Renal cortical epithelial cell (primary cell): ENCODE results near the gene MYO1E. TPM values are rescaled to one million over a fixed set of nuclear protein-coding genes. Genes with fewer than 3 reads are reported as not detected.
"Not testable (repeated sequence)": the region's sequence is repeated elsewhere in the genome, so short reads cannot be mapped to it uniquely, and the experiment has no call there.

ENCODE experiments used
- DNase-seq: peaks from one replicate; pipeline ENCODE4 v3.0.0-alpha.2; 2011; ENCODE audit warnings: low read depth
- total RNA-seq: library from RNA; depleted of rRNA; stranded (reverse); fragments of >200 nt; gene quantifications from 2 replicates; pipeline ENCODE4 v1.2.3, GENCODE V29; 2014

MYO1E gene
- total RNA-seq, 1 donor from 2014 or later, result 694 TPM

DNA sequence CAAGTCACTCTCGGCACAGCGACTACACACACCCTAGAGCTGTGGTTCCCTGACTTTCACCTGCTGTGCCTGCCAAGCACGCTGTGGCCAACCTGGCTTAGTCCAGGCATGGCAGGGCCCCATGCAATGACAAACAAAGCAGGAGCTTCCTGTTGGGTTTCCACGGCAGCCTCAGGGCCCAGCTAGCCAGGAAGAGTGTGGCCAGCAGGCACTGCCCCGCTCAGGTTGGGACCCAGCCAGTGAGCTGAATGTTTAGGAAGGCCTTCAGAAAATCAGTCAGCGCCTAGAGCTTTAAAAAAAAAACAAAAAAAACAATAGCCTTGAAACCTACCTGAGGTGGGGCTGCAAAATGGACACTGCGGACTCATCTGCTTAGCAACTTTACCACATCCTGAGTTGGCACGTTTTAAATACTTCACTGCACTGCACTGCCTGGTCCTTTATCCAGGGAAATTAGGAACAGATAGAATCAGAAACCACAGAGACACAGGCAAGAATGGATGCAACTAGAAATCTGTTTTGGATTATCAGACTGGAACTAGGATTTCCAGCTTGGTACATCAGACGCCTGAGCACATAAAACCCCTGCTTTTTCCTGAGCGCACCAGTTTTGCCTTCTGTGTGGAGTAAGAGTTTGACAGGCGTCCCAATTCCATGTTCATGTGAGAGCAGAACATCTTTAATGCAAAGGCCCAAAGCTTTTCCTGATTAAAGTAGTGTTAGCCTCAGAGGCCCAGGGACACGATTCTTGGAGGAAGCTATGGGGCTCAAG, 202.2 kb downstream of the MYO1E start:
- peak; percentile 90 for DNase-seq

DNA sequence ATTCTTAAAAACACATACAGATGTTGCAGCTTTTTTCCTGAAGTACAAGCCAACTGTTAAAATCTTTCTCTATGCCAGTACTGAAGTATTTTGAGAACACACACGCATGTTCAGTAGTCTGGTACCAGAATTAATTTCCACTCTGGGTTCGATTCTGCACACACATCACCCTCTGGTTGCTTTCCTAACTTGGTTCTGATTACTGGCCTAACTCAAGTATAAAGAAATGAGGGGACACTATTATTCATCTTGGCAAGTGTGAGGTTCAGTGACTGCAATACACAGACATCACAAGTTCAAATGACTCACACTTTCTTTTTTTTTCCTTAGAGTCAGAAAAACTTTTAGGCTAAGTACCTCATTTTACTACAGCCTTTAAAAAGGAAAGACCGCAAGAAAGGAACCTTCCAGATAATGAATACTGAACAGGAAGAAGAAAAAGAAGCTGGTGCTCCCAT, 203.4 kb downstream of the MYO1E start:
- DNase-seq, result peak; percentile 97

GRCh38 chr15:59168536-59168935, 204.1 kb downstream of the MYO1E start:
- peak; percentile 84 for DNase-seq

- no peak for DNase-seq
Measured at GRCh38 chr15:59166601-59167265, 205.9 kb downstream of the MYO1E start.

DNA sequence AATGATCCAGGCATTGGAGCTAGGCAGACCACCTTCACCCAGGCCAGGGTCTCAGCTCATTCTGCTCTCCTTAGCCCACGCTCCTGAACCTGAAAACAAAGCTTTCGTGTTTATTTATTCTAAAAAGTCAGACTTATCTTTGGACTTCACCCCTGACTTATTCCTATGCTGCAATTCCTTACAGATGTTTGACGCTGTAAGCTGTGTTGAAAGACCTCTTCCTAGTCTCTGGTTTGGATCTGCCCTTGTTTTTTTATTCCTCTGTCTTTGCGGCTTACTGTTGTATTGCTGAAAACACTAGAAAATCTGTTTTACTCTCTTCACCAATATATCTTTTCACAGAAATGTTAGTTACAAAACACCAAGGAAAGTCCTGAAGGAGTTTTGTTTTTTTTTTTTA, 206.5 kb downstream of the MYO1E start:
- no peak for DNase-seq

GRCh38 chr15:59165726-59166125, 206.9 kb downstream of the MYO1E start:
- peak; percentile 75 for DNase-seq

GRCh38 chr15:59162080-59162479, 210.6 kb downstream of the MYO1E start:
- DNase-seq, result not testable (repeated sequence)

DNA sequence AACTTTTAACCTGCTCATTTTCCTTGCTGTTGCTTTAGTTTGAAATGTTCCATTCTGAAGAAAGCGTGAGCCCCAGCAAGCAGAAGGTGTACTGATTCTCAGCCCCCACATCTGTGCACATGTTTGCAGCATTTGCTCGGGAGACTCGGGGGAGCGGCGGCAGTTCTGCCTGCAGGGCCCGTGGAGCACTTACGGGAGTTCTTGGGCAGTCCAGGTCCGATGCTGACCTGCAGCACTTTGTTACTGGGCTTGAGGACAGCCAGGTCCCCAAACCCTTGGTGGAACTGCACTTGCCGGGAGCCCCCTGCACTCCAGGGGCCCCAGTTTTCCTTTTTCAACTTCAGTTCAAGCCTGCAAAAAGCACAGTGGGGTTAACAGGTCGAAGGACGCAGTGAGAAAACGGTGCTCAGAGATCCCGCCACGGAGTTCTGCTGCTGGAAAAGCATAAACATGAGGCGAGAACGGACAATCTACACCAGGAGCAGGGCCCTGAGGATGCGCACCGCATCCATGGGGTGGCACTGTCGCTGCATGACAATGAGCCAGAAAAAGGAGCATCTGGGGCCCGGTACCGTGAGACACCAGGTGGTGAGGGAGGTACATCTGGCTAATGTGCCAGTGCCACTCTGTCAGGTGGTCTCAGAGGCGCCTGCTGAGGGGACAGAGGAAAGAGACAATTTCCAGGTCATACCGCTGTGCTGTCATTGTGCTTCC, 211.6 kb downstream of the MYO1E start:
- DNase-seq, result no peak

- DNase-seq, result no peak
Measured at GRCh38 chr15:59159210-59159609, 213.5 kb downstream of the MYO1E start.

- no peak for DNase-seq
Measured at GRCh38 chr15:59158701-59159034, 214.0 kb downstream of the MYO1E start.

- DNase-seq, result no peak
Measured at GRCh38 chr15:59157840-59158700, 214.6 kb downstream of the MYO1E start.

DNA sequence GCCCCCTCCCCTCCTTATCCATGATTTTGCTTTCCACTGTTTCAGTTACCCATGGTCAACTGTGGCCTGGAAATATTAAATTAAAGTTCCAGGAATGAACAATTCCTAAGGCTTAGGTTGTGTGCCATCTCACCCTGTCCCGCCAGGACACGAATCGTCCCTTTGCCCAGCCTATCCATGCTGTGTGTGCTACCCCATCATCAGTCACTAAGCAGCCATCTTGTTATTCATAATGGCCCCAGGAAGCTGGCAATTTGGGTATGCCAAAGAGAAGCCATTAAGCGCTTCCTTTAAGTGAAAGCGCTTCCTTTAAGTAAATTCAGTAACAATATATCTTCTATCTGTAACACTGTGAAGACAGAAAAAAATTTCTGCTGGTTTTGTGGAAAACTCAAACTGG, 215.3 kb downstream of the MYO1E start:
- no peak for DNase-seq

DNA sequence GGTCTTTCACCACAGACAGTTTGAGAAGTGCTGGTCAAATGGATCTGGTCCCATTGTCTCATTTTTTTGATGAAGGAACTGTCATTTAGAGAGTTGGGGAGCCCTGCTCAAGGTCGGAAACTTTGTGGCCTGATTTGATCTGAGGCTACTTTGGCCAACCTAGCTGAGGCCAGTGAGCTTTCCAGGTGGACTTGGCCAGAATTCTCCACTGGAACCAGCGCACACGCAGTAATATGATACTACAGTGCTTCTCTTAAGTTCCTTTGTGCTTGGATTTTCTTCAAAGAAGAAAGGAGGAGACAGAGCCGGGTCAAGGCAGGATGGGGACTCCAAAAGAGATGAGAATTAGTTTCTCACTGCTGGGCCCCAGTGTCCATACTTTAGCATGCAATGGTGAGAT, 217.2 kb downstream of the MYO1E start:
- DNase-seq, result no peak

GRCh38 chr15:59154243-59154642, 218.4 kb downstream of the MYO1E start:
- DNase-seq, result no peak

GRCh38 chr15:59153466-59153865, 219.2 kb downstream of the MYO1E start:
- DNase-seq, result no peak

DNA sequence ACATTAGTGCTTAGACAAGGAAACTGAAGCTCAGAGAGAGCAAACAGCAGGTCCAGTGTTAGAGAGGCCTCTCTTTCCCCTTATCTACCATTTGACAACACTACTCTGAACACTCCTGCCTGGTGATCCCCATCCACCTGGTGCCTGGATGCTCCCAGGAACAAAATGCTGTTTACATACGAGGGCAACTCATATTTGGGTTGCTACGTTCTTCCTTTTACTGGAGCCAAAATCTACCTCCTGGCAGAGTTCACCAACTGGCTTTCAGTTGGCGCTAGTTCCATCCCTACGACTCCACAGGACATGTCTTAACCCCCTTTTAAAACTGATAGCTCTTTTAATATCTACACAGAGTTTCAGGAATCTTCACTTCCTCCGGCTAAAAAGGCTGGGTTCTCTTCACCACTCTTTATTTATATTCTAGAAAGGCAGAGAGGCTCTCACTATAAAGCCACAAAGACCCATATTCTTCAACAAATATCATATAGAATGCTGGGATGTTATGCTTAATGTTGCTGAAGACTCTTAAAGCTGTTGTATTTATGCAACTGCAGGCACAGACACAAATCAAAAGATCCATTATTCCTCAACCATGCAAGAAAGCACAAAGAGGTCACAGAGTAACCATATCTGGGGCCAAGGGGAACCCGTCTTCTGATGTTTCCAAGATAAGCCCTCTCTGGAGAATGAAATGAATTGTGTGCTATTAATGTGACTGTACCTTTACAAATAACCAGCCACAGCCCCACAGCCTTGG, 219.8 kb downstream of the MYO1E start:
- no peak for DNase-seq

DNA sequence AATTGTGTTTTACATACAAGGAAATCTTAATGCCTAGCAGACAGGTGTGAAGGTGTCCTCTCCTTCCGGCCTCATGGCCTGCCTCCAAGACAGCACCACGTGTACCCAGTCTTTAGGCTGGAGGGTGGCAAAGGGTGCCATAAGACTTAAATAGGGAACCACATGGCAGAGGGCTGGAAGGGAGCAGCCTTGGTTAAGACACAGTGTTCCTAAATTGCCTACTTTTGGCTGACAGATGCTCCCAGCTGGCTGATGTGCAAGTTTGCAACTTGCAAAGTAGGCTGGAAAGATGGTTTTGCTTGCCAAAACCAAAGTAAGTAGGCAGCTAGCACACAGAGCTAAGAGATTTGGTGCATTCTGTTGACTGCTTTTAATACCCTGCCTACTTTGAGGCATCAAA, 222.5 kb downstream of the MYO1E start:
- DNase-seq, result no peak

DNA sequence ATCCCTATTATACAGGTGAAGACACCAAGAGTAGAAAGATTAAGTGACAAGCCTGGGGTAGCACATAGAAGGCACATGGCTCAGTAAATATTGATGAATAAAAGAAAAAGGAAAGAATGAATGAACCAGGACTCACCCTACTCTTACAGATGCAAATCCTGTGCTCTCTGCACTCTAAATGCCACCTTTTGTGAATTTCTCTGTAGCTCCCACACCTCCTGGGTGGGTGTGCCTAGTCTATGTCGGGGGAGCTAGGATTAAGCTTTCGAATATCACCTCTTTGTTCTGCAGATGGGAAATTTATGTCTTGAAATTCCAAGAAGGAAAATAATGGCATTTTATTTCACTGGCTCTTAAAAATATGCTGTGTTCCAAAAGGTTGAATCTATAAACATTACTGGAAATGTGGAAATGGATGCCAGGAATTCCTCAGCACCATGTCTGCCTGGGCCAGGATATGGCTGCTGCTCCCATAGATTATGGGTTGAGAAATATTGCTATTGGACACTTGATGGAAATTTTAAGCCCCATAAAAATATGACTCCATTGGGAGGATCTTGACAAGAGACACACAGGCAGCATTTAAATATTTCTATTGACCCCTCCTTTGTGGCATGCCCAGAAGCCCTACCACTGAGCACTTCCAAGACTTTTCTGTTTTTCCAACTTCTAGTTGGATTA, 224.4 kb downstream of the MYO1E start:
- DNase-seq, result peak; percentile 27

- no peak for DNase-seq
Measured at GRCh38 chr15:59147666-59148065, 225.0 kb downstream of the MYO1E start.

- not testable (repeated sequence) for DNase-seq
Measured at GRCh38 chr15:59144594-59144993, 228.1 kb downstream of the MYO1E start.

GRCh38 chr15:59143281-59143680, 229.4 kb downstream of the MYO1E start:
- DNase-seq, result no peak
